ENCODE data around the gene KRT28.

KRT28 gene

GRCh38 chr17:40839194-40839593, 39.4 kb upstream of the KRT28 start:
- TF ChIP-seq CTCF (conservative IDR thresholded peaks at IDR 0.05; ENCODE audit: low read length): no peak
- TF ChIP-seq EZH2phosphoT487 (IDR thresholded peaks at IDR 0.05; ENCODE audit: borderline replicate concordance): no peak
- Histone ChIP-seq H3F3A (ENCODE audit: low read depth) (no peaks in the 10 kb centered on the region), H4K20me1 (ENCODE audit: insufficient read depth, low read length, poor library complexity, severe bottlenecking) (no peaks in the 10 kb centered on the region), H3K9me3 (ENCODE audit: insufficient read depth, low read depth, low read length) (no peaks in the 10 kb centered on the region), H3K27me3 (ENCODE audit: insufficient read depth, low read length, poor library complexity, severe bottlenecking) (no peaks in the 10 kb centered on the region), H3K79me2 (ENCODE audit: insufficient read depth, low read length) (no peaks in the 10 kb centered on the region), H3K4me2 (ENCODE audit: low read depth, low read length, poor library complexity, severe bottlenecking) (no peak overlapping the region), H3K9me2 (replicated peaks; ENCODE audit: low read depth, low read length) (no peaks in the 10 kb centered on the region), H3K9ac (ENCODE audit: low read depth, low read length, poor library complexity, severe bottlenecking) (no peak overlapping the region), H3K36me3 (ENCODE audit: insufficient read depth, low read length) (no peaks in the 10 kb centered on the region), H3K4me1 (ENCODE audit: insufficient read depth, low read length, poor library complexity, severe bottlenecking) (no peaks in the 10 kb centered on the region), H3K4me3 (ENCODE audit: low read length, poor library complexity, severe bottlenecking) (no peak overlapping the region), H2AFZ (ENCODE audit: low read length) (no peak overlapping the region)

GRCh38 chr17:40836020-40836419, 36.3 kb upstream of the KRT28 start:
- H4K20me1 ChIP-seq (ENCODE audit: insufficient read depth, low read length, poor library complexity, severe bottlenecking): no peaks in the 10 kb centered on the region
- no peaks in the 10 kb centered on the region for H3K9me3 ChIP-seq (ENCODE audit: insufficient read depth, low read depth, low read length)
- no peaks in the 10 kb centered on the region for H3F3A ChIP-seq (ENCODE audit: low read depth)
- H3K36me3 ChIP-seq (ENCODE audit: insufficient read depth, low read length): no peaks in the 10 kb centered on the region
- no peak for TF ChIP-seq EZH2phosphoT487 (IDR thresholded peaks at IDR 0.05; ENCODE audit: borderline replicate concordance)
- no peak for TF ChIP-seq CTCF (conservative IDR thresholded peaks at IDR 0.05; ENCODE audit: low read length)
- peaks cover 8% of the 10 kb centered on the region for H3K4me1 ChIP-seq (ENCODE audit: insufficient read depth, low read length, poor library complexity, severe bottlenecking)
- no peaks in the 10 kb centered on the region for H3K27me3 ChIP-seq (ENCODE audit: insufficient read depth, low read length, poor library complexity, severe bottlenecking)
- no peaks in the 10 kb centered on the region for H3K79me2 ChIP-seq (ENCODE audit: insufficient read depth, low read length)
- H3K4me3 ChIP-seq (ENCODE audit: low read length, poor library complexity, severe bottlenecking): no peak overlapping the region
- H3K9me2 ChIP-seq (replicated peaks; ENCODE audit: low read depth, low read length): no peaks in the 10 kb centered on the region
- no peak overlapping the region for H3K9ac ChIP-seq (ENCODE audit: low read depth, low read length, poor library complexity, severe bottlenecking)
- no peak overlapping the region for H2AFZ ChIP-seq (ENCODE audit: low read length)
- H3K4me2 ChIP-seq (ENCODE audit: low read depth, low read length, poor library complexity, severe bottlenecking): no peak overlapping the region

GRCh38 chr17:40833882-40834281, 34.1 kb upstream of the KRT28 start:
- Histone ChIP-seq H2AFZ (ENCODE audit: low read length) (no peak overlapping the region), H3K27me3 (ENCODE audit: insufficient read depth, low read length, poor library complexity, severe bottlenecking) (no peaks in the 10 kb centered on the region), H3K36me3 (ENCODE audit: insufficient read depth, low read length) (no peaks in the 10 kb centered on the region), H3K4me1 (ENCODE audit: insufficient read depth, low read length, poor library complexity, severe bottlenecking) (peaks cover 8% of the 10 kb centered on the region), H4K20me1 (ENCODE audit: insufficient read depth, low read length, poor library complexity, severe bottlenecking) (no peaks in the 10 kb centered on the region), H3K4me3 (ENCODE audit: low read length, poor library complexity, severe bottlenecking) (no peak overlapping the region), H3F3A (ENCODE audit: low read depth) (no peaks in the 10 kb centered on the region), H3K79me2 (ENCODE audit: insufficient read depth, low read length) (no peaks in the 10 kb centered on the region), H3K9me3 (ENCODE audit: insufficient read depth, low read depth, low read length) (no peaks in the 10 kb centered on the region), H3K9me2 (replicated peaks; ENCODE audit: low read depth, low read length) (no peaks in the 10 kb centered on the region), H3K9ac (ENCODE audit: low read depth, low read length, poor library complexity, severe bottlenecking) (no peak overlapping the region), H3K4me2 (ENCODE audit: low read depth, low read length, poor library complexity, severe bottlenecking) (no peak overlapping the region)
- TF ChIP-seq EZH2phosphoT487 (IDR thresholded peaks at IDR 0.05; ENCODE audit: borderline replicate concordance) (no peak), CTCF (conservative IDR thresholded peaks at IDR 0.05; ENCODE audit: low read length) (no peak)
